Stimulated activated CD4-positive, alpha-beta T cell treated with anti-CD3 and anti-CD28 coated beads, Interleukin-15, amount 100 ng/mL, for 24 hours (primary cell): ENCODE results near the gene NDUFB11.

Experiments used
- DNase-seq: peaks from one replicate; pipeline ENCODE4 v3.0.0-alpha.2; 2020

The NDUFB11 gene

GRCh38 chrX:47144626-47145394 is at the start of gene NDUFB11, which contains the start of gene RBM10:
TSS of gene NDUFB11 (minus strand) at chrX:47144702. CDS start at chrX:47144679, 23 bp downstream.
TSS of gene RBM10 (plus strand) at chrX:47145221. CDS start at chrX:47147482, 2,261 bp downstream.
- DNase-seq, result peak; percentile 92

GRCh38 chrX:47193475-47194193 is 49.1 kb upstream of the NDUFB11 start, which contains the start of gene UBA1:
TSS of gene UBA1 (plus strand) at chrX:47193829. CDS start at chrX:47198803, 4,974 bp downstream.
- DNase-seq, result peak; percentile 93

GRCh38 chrX:47191806-47192401 is 47.4 kb upstream of the NDUFB11 start:
- DNase-seq, result no peak

GRCh38 chrX:47191331-47191730 is 46.8 kb upstream of the NDUFB11 start:
- peak; percentile 63 for DNase-seq

GRCh38 chrX:47190445-47191269 is 46.2 kb upstream of the NDUFB11 start:
- peak; percentile 88 for DNase-seq

GRCh38 chrX:47189906-47190305 is 45.4 kb upstream of the NDUFB11 start:
- no peak for DNase-seq

- DNase-seq, result no peak
These were observed 42.7 kb upstream of the NDUFB11 start for GRCh38 chrX:47187106-47187677.

- DNase-seq, result no peak
These were observed 41.7 kb upstream of the NDUFB11 start for GRCh38 chrX:47186096-47186740.

GRCh38 chrX:47185241-47185640 is 40.7 kb upstream of the NDUFB11 start:
- no peak for DNase-seq

- no peak for DNase-seq
These were observed 40.0 kb upstream of the NDUFB11 start for GRCh38 chrX:47184486-47184885.

- no peak for DNase-seq
These were observed 37.7 kb upstream of the NDUFB11 start for GRCh38 chrX:47182106-47182700.

- DNase-seq, result no peak
These were observed 36.8 kb upstream of the NDUFB11 start for GRCh38 chrX:47181301-47181700.

- no peak for DNase-seq
These were observed 35.8 kb upstream of the NDUFB11 start for GRCh38 chrX:47180346-47180745.

- no peak for DNase-seq
These were observed 35.4 kb upstream of the NDUFB11 start for GRCh38 chrX:47179928-47180255.

GRCh38 chrX:47179221-47179927 is 34.9 kb upstream of the NDUFB11 start:
- DNase-seq, result no peak

- DNase-seq, result no peak
These were observed 33.8 kb upstream of the NDUFB11 start for GRCh38 chrX:47178337-47178736.

- DNase-seq, result no peak
These were observed 32.6 kb upstream of the NDUFB11 start for GRCh38 chrX:47177079-47177478.

GRCh38 chrX:47176101-47176740 is 31.7 kb upstream of the NDUFB11 start:
- DNase-seq, result no peak

GRCh38 chrX:47175588-47175980 is 31.1 kb upstream of the NDUFB11 start:
- DNase-seq, result no peak

- DNase-seq, result no peak
These were observed 30.5 kb upstream of the NDUFB11 start for GRCh38 chrX:47174846-47175587.
